Neural cell (in vitro differentiated cells): Measurements from ENCODE around the gene ERBB3. TPM values are rescaled to one million over a fixed set of nuclear protein-coding genes. Genes with fewer than 3 reads are reported as not detected.

Experiments used
- H2AFZ ChIP-seq: fragments of 200-600, 300-800 bp; sonication (generic), shearing (Covaris generic); 2 replicates; pipeline ENCODE4 v1.6.0; 2014; ENCODE audit warnings: low read depth, mild to moderate bottlenecking, antibody characterized with exemption, low read length, moderate library complexity
- H3F3A ChIP-seq: fragments of 200-600 bp; shearing (Covaris generic); 2 replicates; pipeline ENCODE4 v1.6.1; 2016; ENCODE audit warnings: mild to moderate bottlenecking, moderate library complexity, mixed read lengths, antibody characterized with exemption, low read length; ENCODE audit not compliant: insufficient read depth, poor library complexity, severe bottlenecking
- H3K27ac ChIP-seq: fragments of 200-600, 300-800 bp; sonication (generic), shearing (Covaris generic); 2 replicates; pipeline ENCODE4 v1.5.1; 2014; ENCODE audit warnings: mild to moderate bottlenecking, low read length, moderate library complexity
- H3K27me3 ChIP-seq: fragments of 300-800, 200-600 bp; sonication (generic), shearing (Covaris generic); 2 replicates; pipeline ENCODE4 v1.6.0; 2014; ENCODE audit warnings: mild to moderate bottlenecking, low read depth, low read length, moderate library complexity; ENCODE audit not compliant: insufficient read depth
- H3K36me3 ChIP-seq: fragments of 300-800, 200-600 bp; sonication (generic), shearing (Covaris generic); 2 replicates; pipeline ENCODE4 v1.5.1; 2014; ENCODE audit warnings: mild to moderate bottlenecking, antibody characterized with exemption, low read length, moderate library complexity; ENCODE audit not compliant: insufficient read depth
- H3K4me2 ChIP-seq: fragments of 300-800, 200-600 bp; sonication (generic), shearing (Covaris generic); 2 replicates; pipeline ENCODE4 v1.6.0; 2014; ENCODE audit warnings: mild to moderate bottlenecking, low read length
- H3K4me3 ChIP-seq: fragments of 300-800, 200-600 bp; sonication (generic), shearing (Covaris generic); 2 replicates; pipeline ENCODE4 v1.5.1; 2014; ENCODE audit warnings: mild to moderate bottlenecking, low read length, moderate library complexity
- H3K79me2 ChIP-seq: fragments of 200-600 bp; shearing (Covaris generic); replicated peaks from 2 replicates; pipeline ENCODE4 v1.6.0; 2014; ENCODE audit warnings: mild to moderate bottlenecking, low read length, moderate library complexity; ENCODE audit not compliant: insufficient read depth
- H3K9ac ChIP-seq: fragments of 300-800, 200-600 bp; sonication (generic), shearing (Covaris generic); 2 replicates; pipeline ENCODE4 v1.6.1; 2016; ENCODE audit warnings: mild to moderate bottlenecking, low read length, mixed read lengths
- H3K9me2 ChIP-seq: fragments of 200-600 bp; shearing (Covaris generic); 2 replicates; pipeline ENCODE4 v1.6.1; 2016; ENCODE audit warnings: mild to moderate bottlenecking, low read length, mixed read lengths; ENCODE audit not compliant: insufficient read depth
- H3K9me3 ChIP-seq: fragments of 200-600, 300-800 bp; sonication (generic), shearing (Covaris generic); 2 replicates; pipeline ENCODE4 v1.6.1; 2016; ENCODE audit warnings: mild to moderate bottlenecking, mixed run types, low read length, moderate library complexity, mixed read lengths
- H4K20me1 ChIP-seq: fragments of 200-600 bp; shearing (Covaris generic); 2 replicates; pipeline ENCODE4 v1.6.1; 2016; ENCODE audit warnings: mild to moderate bottlenecking, mixed run types; ENCODE audit not compliant: insufficient read depth
- CTCF ChIP-seq: fragments of 450-650 bp; IDR thresholded peaks from 2 replicates; pipeline ENCODE4 v1.5.1; 2014; ENCODE audit warnings: antibody characterized with exemption, mild to moderate bottlenecking, moderate library complexity; ENCODE audit not compliant: poor library complexity, severe bottlenecking
- EP300 ChIP-seq: fragments of 450-650 bp; conservative IDR thresholded peaks from 2 replicates; pipeline ENCODE4 v1.6.1; 2014; ENCODE audit warnings: antibody characterized with exemption, mild to moderate bottlenecking, moderate library complexity; ENCODE audit not compliant: poor library complexity, severe bottlenecking
- EZH2 ChIP-seq: fragments of 200-600, 300-800 bp; shearing (Covaris generic), sonication (generic); IDR thresholded peaks from 2 replicates; pipeline ENCODE4 v1.6.1; 2014; ENCODE audit warnings: antibody characterized with exemption, low read length, borderline replicate concordance, mild to moderate bottlenecking; ENCODE audit not compliant: insufficient read depth, poor library complexity, severe bottlenecking
- MXI1 ChIP-seq: fragments of 450-650 bp; conservative IDR thresholded peaks from 2 replicates; pipeline ENCODE4 v1.6.1; 2014; ENCODE audit warnings: antibody characterized with exemption, mild to moderate bottlenecking; ENCODE audit not compliant: poor library complexity, severe bottlenecking
- RAD21 ChIP-seq: fragments of 450-650 bp; conservative IDR thresholded peaks from 2 replicates; pipeline ENCODE4 v1.6.1; 2014; ENCODE audit warnings: antibody characterized with exemption, mild to moderate bottlenecking, moderate library complexity
- REST ChIP-seq: IDR thresholded peaks from 2 replicates; pipeline ENCODE4 v1.6.1; 2012; ENCODE audit warnings: borderline replicate concordance
- SMC3 ChIP-seq: fragments of 450-650 bp; conservative IDR thresholded peaks from 2 replicates; pipeline ENCODE4 v1.6.1; 2014; ENCODE audit warnings: antibody characterized with exemption, mild to moderate bottlenecking, moderate library complexity; ENCODE audit not compliant: poor library complexity
- TAF1 ChIP-seq: IDR thresholded peaks from 2 replicates; pipeline ENCODE4 v1.6.1; 2012; ENCODE audit warnings: low read depth
- polyA plus RNA-seq: library from polyadenylated mRNA; depleted of rRNA; stranded (reverse); fragments of >200 nt; gene quantifications from 2 replicates; pipeline ENCODE4 v1.2.3, GENCODE V29; 2014

The ERBB3 gene
- polyA plus RNA-seq, 1 donor from 2014 or later = 0.58 TPM

GRCh38 chr12:56122637-56123036, 42.7 kb downstream of the ERBB3 start (continued):
- TF ChIP-seq REST = no peak

- Histone ChIP-seq H4K20me1 (no peaks in the 10 kb centered on the region), H3K4me3 (no peak overlapping the region), H3K27ac (no peak overlapping the region), H3K9me2 (no peaks in the 10 kb centered on the region), H3K4me2 (no peak overlapping the region), H2AFZ (no peak overlapping the region), H3F3A (no peaks in the 10 kb centered on the region), H3K36me3 (no peaks in the 10 kb centered on the region), H3K9me3 (no peaks in the 10 kb centered on the region), H3K79me2 (peaks cover 11% of the 10 kb centered on the region), H3K27me3 (no peaks in the 10 kb centered on the region), H3K9ac (no peak overlapping the region)
- no peak for TF ChIP-seq CTCF
Measured at GRCh38 chr12:56124133-56124532, 44.2 kb downstream of the ERBB3 start.

- no peaks in the 10 kb centered on the region for H3K9me3 ChIP-seq
- no peak overlapping the region for H2AFZ ChIP-seq
- H4K20me1 ChIP-seq = no peaks in the 10 kb centered on the region
- H3K36me3 ChIP-seq = no peaks in the 10 kb centered on the region
- no peaks in the 10 kb centered on the region for H3K79me2 ChIP-seq
- H3K4me3 ChIP-seq = no peak overlapping the region
- no peak overlapping the region for H3K9ac ChIP-seq
- no peak for TF ChIP-seq EZH2
- H3K9me2 ChIP-seq = no peaks in the 10 kb centered on the region
- H3K27ac ChIP-seq = no peak overlapping the region
- H3K4me2 ChIP-seq = no peak overlapping the region
- H3F3A ChIP-seq = no peaks in the 10 kb centered on the region
- H3K27me3 ChIP-seq = no peaks in the 10 kb centered on the region
Measured at GRCh38 chr12:56126732-56127239, 46.8 kb downstream of the ERBB3 start.

GRCh38 chr12:56127485-56127887, 47.5 kb downstream of the ERBB3 start:
- H3K27me3 ChIP-seq = no peaks in the 10 kb centered on the region
- H3K9me2 ChIP-seq = no peaks in the 10 kb centered on the region
- no peak overlapping the region for H2AFZ ChIP-seq
- no peaks in the 10 kb centered on the region for H4K20me1 ChIP-seq
- H3K9ac ChIP-seq = peak overlapping the region; percentile 19
- H3K4me3 ChIP-seq = peak overlapping the region; percentile 76
- H3K36me3 ChIP-seq = no peaks in the 10 kb centered on the region
- H3K79me2 ChIP-seq = no peaks in the 10 kb centered on the region
- TF ChIP-seq EZH2 (no peak), SMC3 (no peak), TAF1 (no peak), EP300 (no peak), RAD21 (no peak), MXI1 (no peak)
- H3K4me2 ChIP-seq = peak overlapping the region; percentile 70
- H3F3A ChIP-seq = no peaks in the 10 kb centered on the region
- H3K9me3 ChIP-seq = no peaks in the 10 kb centered on the region
- H3K27ac ChIP-seq = no peak overlapping the region
